HG03439 (cell line): Measurements from ENCODE around the gene GLT1D1.

Experiments
- ATAC-seq: cut with Tn5 transposase; IDR thresholded peaks from one replicate; pipeline ENCODE4 v1.9.1; 2021; ENCODE audit warnings: mild to moderate bottlenecking, moderate library complexity; ENCODE audit not compliant: unreplicated experiment

The GLT1D1 gene

GRCh38 chr12:128959901-128960300 lies 106.6 kb downstream of the GLT1D1 start:
- no peak for ATAC-seq

- no peak for ATAC-seq
Observed at GRCh38 chr12:128961308-128961902, 108.1 kb downstream of the GLT1D1 start.

- ATAC-seq: no peak
Observed at GRCh38 chr12:128961957-128962356, 108.7 kb downstream of the GLT1D1 start.

GRCh38 chr12:128966203-128966810 lies 113.0 kb downstream of the GLT1D1 start:
- no peak for ATAC-seq

GRCh38 chr12:128968668-128969067 lies 115.4 kb downstream of the GLT1D1 start:
- no peak for ATAC-seq

GRCh38 chr12:128969480-128970055 lies 116.3 kb downstream of the GLT1D1 start:
- no peak for ATAC-seq

GRCh38 chr12:128970110-128970509 lies 116.8 kb downstream of the GLT1D1 start:
- no peak for ATAC-seq

DNA sequence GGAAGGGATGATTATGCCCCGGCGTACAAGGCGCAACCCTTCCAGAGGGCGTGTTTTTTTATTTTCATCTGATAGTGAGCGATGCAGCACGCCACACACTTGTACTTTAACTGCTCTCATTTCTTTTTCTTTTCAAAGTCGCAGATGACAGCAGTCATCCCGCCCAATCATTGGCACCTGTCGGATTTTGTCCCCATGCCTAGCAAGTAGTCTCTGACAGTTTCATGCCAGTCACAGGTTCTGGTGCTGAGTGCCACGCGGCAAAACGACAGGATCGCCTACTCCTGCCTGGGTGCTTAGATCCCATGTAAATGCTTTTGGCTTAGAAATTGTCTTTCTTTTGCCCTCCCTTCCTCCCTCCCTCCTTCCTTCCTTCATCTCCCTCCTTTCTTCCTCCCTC lies 117.7 kb downstream of the GLT1D1 start:
- ATAC-seq: no peak

- ATAC-seq: no peak
Observed at GRCh38 chr12:128971802-128972201, 118.5 kb downstream of the GLT1D1 start.

GRCh38 chr12:128973883-128974681 lies 120.8 kb downstream of the GLT1D1 start:
- no peak for ATAC-seq

DNA sequence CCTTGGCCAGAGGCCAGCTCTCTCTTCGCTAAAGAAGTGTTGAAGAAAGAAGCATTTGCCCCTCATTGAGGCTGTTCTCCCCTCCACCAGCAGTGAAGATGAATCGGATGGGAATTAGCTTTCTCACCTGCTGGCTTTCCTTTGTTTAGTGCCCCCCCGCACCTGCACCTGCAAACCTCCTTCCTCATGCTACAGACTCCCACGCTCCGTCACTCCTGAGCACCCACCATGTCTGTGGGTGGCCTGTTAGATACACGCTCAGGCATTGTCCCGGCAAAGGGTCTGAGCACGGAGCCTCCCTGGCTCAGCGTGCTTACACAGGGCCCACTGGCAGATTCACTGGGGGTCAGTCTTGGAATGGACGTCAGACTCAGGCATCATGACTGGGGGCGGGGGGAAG lies 121.6 kb downstream of the GLT1D1 start:
- ATAC-seq: no peak

- no peak for ATAC-seq
Observed at GRCh38 chr12:128976120-128976738, 123.0 kb downstream of the GLT1D1 start.

- ATAC-seq: no peak
Observed at GRCh38 chr12:128977441-128977840, 124.2 kb downstream of the GLT1D1 start.

- no peak for ATAC-seq
Observed at GRCh38 chr12:128978067-128978466, 124.8 kb downstream of the GLT1D1 start.

- ATAC-seq: no peak
Observed at GRCh38 chr12:128980623-128981022, 127.3 kb downstream of the GLT1D1 start.

DNA sequence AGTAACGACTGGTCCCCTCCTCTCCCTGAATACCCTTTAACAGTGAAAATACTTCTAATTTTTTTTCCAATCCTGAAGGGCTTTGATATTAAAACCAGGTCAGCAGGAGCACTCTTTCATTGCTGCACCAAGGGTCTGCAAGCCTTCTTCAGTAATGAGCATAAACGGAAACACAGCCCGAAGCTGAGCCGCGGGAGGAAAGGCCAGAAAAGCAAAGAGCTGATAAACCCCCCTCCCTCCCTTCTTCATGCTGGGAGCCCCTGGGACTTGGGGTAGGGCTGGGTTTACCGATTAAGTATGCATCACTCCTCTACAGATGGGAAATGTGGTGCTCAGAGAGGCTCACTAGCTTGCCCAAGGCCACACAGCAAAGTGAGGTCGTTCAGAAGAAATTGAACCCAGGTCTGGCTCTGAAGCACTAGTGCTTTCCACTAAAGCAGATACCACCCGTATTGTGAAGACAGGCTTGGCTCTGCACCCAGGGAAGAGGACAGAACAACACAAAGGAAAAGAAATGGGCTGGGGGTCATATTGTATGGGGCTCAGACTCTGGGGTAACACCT lies 128.8 kb downstream of the GLT1D1 start:
- ATAC-seq: no peak

DNA sequence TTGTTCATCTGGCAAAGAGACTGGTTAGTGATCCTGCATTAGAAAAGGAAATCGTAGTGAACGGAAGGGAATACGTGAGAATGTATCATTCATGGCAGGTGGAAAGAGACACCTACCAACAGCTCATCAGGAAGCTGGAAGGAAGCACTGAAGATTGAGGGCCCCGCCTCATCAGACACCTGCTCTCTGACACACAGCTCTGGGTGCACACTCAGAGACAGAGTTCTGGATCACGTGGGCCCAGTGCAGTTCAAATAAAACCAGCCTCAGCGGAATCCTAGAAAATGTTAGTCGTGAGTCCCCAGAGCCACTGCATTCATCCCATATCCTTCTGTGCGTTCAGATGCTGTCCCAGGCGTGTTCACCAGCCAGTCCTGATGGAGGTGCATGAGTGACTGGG lies 129.7 kb downstream of the GLT1D1 start:
- no peak for ATAC-seq

- ATAC-seq: no peak
Observed at GRCh38 chr12:128983371-128983770, 130.1 kb downstream of the GLT1D1 start.

DNA sequence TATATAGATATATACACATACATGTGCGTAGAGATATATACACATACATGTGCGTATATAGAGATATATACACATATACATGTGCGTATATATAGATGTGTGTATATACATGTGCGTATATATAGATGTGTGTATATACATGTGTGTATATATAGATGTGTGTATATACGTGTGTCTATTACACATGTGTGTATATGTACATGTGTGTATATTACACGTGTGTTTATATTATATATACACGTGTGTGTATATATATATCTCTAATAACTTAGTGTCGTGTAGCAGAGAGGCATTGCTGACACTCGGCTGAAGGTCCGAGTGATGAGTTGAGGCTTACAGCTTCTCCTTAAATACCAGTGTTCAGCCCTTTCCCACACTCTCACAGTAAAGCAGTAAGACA lies 133.7 kb downstream of the GLT1D1 start:
- ATAC-seq: no peak

- ATAC-seq: no peak
Observed at GRCh38 chr12:128989287-128989686, 136.0 kb downstream of the GLT1D1 start.

DNA sequence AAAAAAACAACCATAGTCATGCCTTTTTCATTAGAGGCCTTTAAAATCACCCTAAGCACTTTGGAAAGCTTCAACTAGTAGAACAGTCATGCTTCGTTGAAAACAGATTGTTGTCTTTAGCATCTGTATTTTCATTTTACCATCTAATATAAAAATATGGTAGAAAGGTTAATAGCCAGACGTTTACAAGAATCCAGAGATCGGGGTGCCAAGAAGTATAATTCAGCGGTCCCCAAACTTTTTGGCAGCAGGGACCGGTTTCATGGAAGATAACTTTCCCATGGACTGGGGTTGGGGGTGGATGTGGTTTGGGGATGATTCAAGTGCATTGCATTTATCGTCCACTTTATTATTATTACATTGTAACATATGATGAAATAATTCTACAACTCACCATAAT lies 138.4 kb downstream of the GLT1D1 start:
- ATAC-seq: no peak
